ENCODE measurements around the gene UFSP2.
"Not testable (repeated sequence)": the region's sequence is repeated elsewhere in the genome, so short reads cannot be mapped to it uniquely, and the experiment has no call there.

Gene UFSP2

DNA sequence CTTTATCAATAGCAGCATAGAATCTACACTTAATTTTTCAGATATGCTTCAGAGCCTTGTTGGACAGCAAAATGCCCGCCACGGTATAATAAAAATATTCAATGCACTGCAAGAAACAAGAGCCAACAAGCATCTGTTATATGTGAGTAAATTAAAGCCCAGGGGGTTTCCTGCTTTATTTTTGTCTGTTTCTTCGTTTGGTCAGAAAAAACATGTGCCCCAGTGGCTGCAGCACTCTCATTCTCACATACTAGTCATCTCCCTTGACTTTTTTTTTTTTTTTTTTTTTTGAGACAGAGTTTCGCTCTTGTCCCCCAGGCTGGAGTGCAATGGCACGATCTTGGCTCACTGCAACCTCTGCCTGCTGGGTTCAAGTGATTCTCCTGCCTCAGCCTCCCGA is 63.2 kb downstream of the UFSP2 start:
- not testable (repeated sequence) for H2BK15ac ChIP-seq (replicated peaks; ENCODE audit: low read depth); H3K18ac ChIP-seq (ENCODE audit: low read length); H3K4me2 ChIP-seq (ENCODE audit: low read length); H4K8ac ChIP-seq (ENCODE audit: low read depth, low read length); H3K36me3 ChIP-seq (ENCODE audit: control insufficient read depth, insufficient read depth, low read length); H3K79me1 ChIP-seq (ENCODE audit: low read length); H3K56ac ChIP-seq (ENCODE audit: low read length); H2AK5ac ChIP-seq (ENCODE audit: low read length); H2BK5ac ChIP-seq (ENCODE audit: low read length); DNase-seq; H3K4ac ChIP-seq (ENCODE audit: low read depth, low read length); H3K27ac ChIP-seq (ENCODE audit: low read depth, low read length); H3K4me1 ChIP-seq (ENCODE audit: control insufficient read depth, low read depth, low read length); H3K4me3 ChIP-seq (ENCODE audit: low read length); H4K5ac ChIP-seq (ENCODE audit: low read length); H3K23ac ChIP-seq (ENCODE audit: low read length); H2BK120ac ChIP-seq (ENCODE audit: low read depth, low read length); H3K79me2 ChIP-seq (ENCODE audit: control insufficient read depth, insufficient read depth, low read length); H3K9ac ChIP-seq (ENCODE audit: low read length); H3K27me3 ChIP-seq (ENCODE audit: insufficient read depth, low read length, poor library complexity)
- no CpG with 5 or more reads among the region's 6 CpGs for WGBS (ENCODE audit: extremely low coverage, insufficient coverage, low lambda C conversion rate)

DNA sequence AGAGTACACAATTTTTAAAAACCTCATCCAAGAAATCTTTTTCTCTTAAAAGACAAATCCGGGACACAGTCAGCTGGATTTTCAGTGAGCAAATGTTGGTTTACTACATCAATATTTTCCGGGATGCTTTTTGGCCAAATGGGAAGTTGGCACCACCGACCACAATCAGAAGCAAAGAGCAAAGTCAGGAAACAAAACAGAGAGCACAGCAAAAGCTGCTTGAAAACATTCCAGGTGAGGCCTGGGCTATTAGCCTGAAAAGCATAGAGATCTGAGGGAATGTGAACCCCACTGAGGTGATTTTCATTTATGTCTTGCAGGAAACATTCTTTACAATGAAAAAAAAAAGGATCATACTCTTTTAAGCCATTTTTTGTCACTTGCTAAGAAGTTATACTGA is 63.9 kb downstream of the UFSP2 start:
- H2BK5ac ChIP-seq (ENCODE audit: low read length), result no peak overlapping the region
- DNase-seq, result no peak
- no peak overlapping the region for H3K56ac ChIP-seq (ENCODE audit: low read length)
- H2BK120ac ChIP-seq (ENCODE audit: low read depth, low read length), result no peak overlapping the region
- WGBS (ENCODE audit: extremely low coverage, insufficient coverage, low lambda C conversion rate), result no CpG with 5 or more reads among the region's 3 CpGs
- H2BK15ac ChIP-seq (replicated peaks; ENCODE audit: low read depth), result no peak overlapping the region
- H3K4ac ChIP-seq (ENCODE audit: low read depth, low read length), result no peak overlapping the region
- no peak overlapping the region for H3K4me3 ChIP-seq (ENCODE audit: low read length)
- H2AK5ac ChIP-seq (ENCODE audit: low read length), result no peak overlapping the region
- no peaks in the 10 kb centered on the region for H3K27me3 ChIP-seq (ENCODE audit: insufficient read depth, low read length, poor library complexity)
- H3K79me1 ChIP-seq (ENCODE audit: low read length), result no peaks in the 10 kb centered on the region
- no peaks in the 10 kb centered on the region for H3K36me3 ChIP-seq (ENCODE audit: control insufficient read depth, insufficient read depth, low read length)
- no peak overlapping the region for H3K4me2 ChIP-seq (ENCODE audit: low read length)
- no peak overlapping the region for H3K9ac ChIP-seq (ENCODE audit: low read length)
- H3K4me1 ChIP-seq (ENCODE audit: control insufficient read depth, low read depth, low read length), result no peaks in the 10 kb centered on the region
- H3K79me2 ChIP-seq (ENCODE audit: control insufficient read depth, insufficient read depth, low read length), result no peaks in the 10 kb centered on the region
- no peak overlapping the region for H3K27ac ChIP-seq (ENCODE audit: low read depth, low read length)
- no peak overlapping the region for H3K18ac ChIP-seq (ENCODE audit: low read length)
- H3K23ac ChIP-seq (ENCODE audit: low read length), result no peak overlapping the region
- H4K8ac ChIP-seq (ENCODE audit: low read depth, low read length), result no peak overlapping the region
- H4K5ac ChIP-seq (ENCODE audit: low read length), result no peak overlapping the region

DNA sequence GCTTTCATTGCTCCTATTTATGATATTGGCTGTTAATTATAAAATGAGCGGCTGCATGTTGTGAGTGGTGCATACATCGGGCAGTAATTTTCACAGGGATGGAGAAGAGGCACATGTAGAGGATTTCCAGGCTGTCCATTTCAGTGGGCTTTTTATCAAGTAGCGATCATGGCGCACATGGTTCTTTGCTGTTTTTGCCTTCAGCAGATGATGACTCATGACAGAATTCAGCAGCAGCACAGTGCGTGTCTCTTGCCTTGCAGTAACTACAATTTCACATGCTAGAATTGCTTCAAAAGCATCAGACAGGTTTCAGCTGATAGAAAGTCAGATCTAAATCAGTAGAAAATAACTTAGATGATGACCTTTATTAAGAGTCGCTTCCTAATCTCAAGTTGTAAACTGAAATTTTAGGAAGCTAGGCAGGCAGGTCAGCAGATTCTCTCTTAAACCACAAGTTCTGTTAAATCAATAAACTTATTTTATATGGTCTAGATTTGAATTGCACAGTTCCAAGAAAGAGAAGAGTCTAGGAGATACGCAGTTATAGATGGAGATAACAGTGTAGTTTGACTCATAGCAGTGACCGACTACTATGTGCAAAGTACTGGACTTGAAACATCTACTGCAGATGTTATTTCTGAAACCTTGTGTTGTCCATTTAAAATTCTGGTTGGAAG is 65.9 kb downstream of the UFSP2 start:
- Histone ChIP-seq H3K4me2 (ENCODE audit: low read length) (no peak overlapping the region), H3K27ac (ENCODE audit: low read depth, low read length) (no peak overlapping the region), H3K18ac (ENCODE audit: low read length) (no peak overlapping the region), H4K8ac (ENCODE audit: low read depth, low read length) (no peak overlapping the region), H4K5ac (ENCODE audit: low read length) (no peak overlapping the region), H3K36me3 (ENCODE audit: control insufficient read depth, insufficient read depth, low read length) (no peaks in the 10 kb centered on the region), H3K4me3 (ENCODE audit: low read length) (no peak overlapping the region), H3K27me3 (ENCODE audit: insufficient read depth, low read length, poor library complexity) (no peaks in the 10 kb centered on the region), H2BK15ac (replicated peaks; ENCODE audit: low read depth) (no peak overlapping the region), H3K79me2 (ENCODE audit: control insufficient read depth, insufficient read depth, low read length) (no peaks in the 10 kb centered on the region), H3K4me1 (ENCODE audit: control insufficient read depth, low read depth, low read length) (no peaks in the 10 kb centered on the region), H2BK120ac (ENCODE audit: low read depth, low read length) (no peak overlapping the region), H2AK5ac (ENCODE audit: low read length) (no peak overlapping the region), H3K79me1 (ENCODE audit: low read length) (no peaks in the 10 kb centered on the region), H2BK5ac (ENCODE audit: low read length) (no peak overlapping the region), H3K4ac (ENCODE audit: low read depth, low read length) (no peak overlapping the region), H3K56ac (ENCODE audit: low read length) (no peak overlapping the region), H3K23ac (ENCODE audit: low read length) (no peak overlapping the region), H3K9ac (ENCODE audit: low read length) (no peak overlapping the region)
- DNase-seq, result no peak
- no CpG with 5 or more reads among the region's 8 CpGs for WGBS (ENCODE audit: extremely low coverage, insufficient coverage, low lambda C conversion rate)

DNA sequence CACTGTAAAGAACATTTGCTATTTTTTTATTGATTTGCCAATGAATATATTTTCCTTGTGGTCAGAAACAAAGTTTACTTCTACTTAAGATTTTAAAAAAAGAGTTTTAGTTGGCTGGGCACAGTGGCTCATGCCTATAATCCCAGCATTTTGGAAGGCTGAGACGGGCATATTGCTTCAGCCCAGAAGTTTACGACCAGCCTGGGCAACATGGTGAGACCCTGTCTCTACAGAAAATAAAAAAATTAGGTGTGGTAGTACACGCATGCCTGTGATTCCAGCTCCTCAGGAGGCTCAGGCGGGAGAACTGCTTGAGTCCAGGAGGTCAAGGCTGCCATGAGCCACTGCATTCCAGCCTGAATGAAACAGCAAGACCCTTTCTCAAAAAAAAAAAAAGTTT is 66.8 kb downstream of the UFSP2 start:
- Histone ChIP-seq H3K4me1 (ENCODE audit: control insufficient read depth, low read depth, low read length) (no peaks in the 10 kb centered on the region), H3K27ac (ENCODE audit: low read depth, low read length) (no peak overlapping the region)

DNA sequence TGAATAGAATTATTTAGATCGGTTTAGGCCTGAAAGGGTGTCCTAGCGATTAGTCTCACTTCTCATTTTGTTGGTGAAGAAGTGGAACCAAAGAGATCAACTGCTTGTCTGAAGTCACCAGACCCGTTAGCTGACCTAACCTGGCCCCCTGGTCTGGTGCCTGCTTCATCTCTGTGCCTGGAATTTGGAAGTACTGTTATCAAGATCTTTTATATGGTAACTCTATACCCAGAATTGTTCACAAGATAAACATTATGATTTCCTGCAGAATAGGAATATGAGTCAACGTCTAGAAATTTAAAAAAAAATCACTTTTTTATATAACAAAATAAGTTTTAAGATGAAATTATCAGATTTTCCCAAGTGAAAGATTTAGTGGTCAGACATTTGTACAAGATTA is 67.2 kb downstream of the UFSP2 start:
- Histone ChIP-seq H3K56ac (ENCODE audit: low read length) (no peak overlapping the region), H3K4ac (ENCODE audit: low read depth, low read length) (no peak overlapping the region), H3K79me1 (ENCODE audit: low read length) (no peaks in the 10 kb centered on the region), H3K4me1 (ENCODE audit: control insufficient read depth, low read depth, low read length) (no peaks in the 10 kb centered on the region), H2BK15ac (replicated peaks; ENCODE audit: low read depth) (no peak overlapping the region), H3K27ac (ENCODE audit: low read depth, low read length) (no peak overlapping the region), H3K4me3 (ENCODE audit: low read length) (no peak overlapping the region), H4K5ac (ENCODE audit: low read length) (no peak overlapping the region), H3K27me3 (ENCODE audit: insufficient read depth, low read length, poor library complexity) (no peaks in the 10 kb centered on the region), H2BK120ac (ENCODE audit: low read depth, low read length) (no peak overlapping the region), H3K18ac (ENCODE audit: low read length) (no peak overlapping the region), H3K79me2 (ENCODE audit: control insufficient read depth, insufficient read depth, low read length) (no peaks in the 10 kb centered on the region), H3K23ac (ENCODE audit: low read length) (no peak overlapping the region), H3K36me3 (ENCODE audit: control insufficient read depth, insufficient read depth, low read length) (peaks cover 2% of the 10 kb centered on the region), H3K9ac (ENCODE audit: low read length) (no peak overlapping the region), H3K4me2 (ENCODE audit: low read length) (no peak overlapping the region), H4K8ac (ENCODE audit: low read depth, low read length) (no peak overlapping the region), H2AK5ac (ENCODE audit: low read length) (no peak overlapping the region), H2BK5ac (ENCODE audit: low read length) (no peak overlapping the region)
- no CpG with 5 or more reads among the region's 4 CpGs for WGBS (ENCODE audit: extremely low coverage, insufficient coverage, low lambda C conversion rate)
- no peak for DNase-seq

More for the DNA sequence above, 66.8 kb downstream of the UFSP2 start:
- no peak overlapping the region for H3K4ac ChIP-seq (ENCODE audit: low read depth, low read length)
- H3K18ac ChIP-seq (ENCODE audit: low read length), result no peak overlapping the region
- WGBS (ENCODE audit: extremely low coverage, insufficient coverage, low lambda C conversion rate), result no CpG with 5 or more reads among the region's 4 CpGs
- H3K4me3 ChIP-seq (ENCODE audit: low read length), result no peak overlapping the region
- no peaks in the 10 kb centered on the region for H3K27me3 ChIP-seq (ENCODE audit: insufficient read depth, low read length, poor library complexity)
- H3K9ac ChIP-seq (ENCODE audit: low read length), result no peak overlapping the region
- no peaks in the 10 kb centered on the region for H3K79me1 ChIP-seq (ENCODE audit: low read length)
- no peak overlapping the region for H3K56ac ChIP-seq (ENCODE audit: low read length)
- H3K36me3 ChIP-seq (ENCODE audit: control insufficient read depth, insufficient read depth, low read length), result peaks cover 2% of the 10 kb centered on the region
- H3K23ac ChIP-seq (ENCODE audit: low read length), result no peak overlapping the region
- no peaks in the 10 kb centered on the region for H3K79me2 ChIP-seq (ENCODE audit: control insufficient read depth, insufficient read depth, low read length)
- no peak overlapping the region for H4K8ac ChIP-seq (ENCODE audit: low read depth, low read length)
- H2BK120ac ChIP-seq (ENCODE audit: low read depth, low read length), result no peak overlapping the region
- peak; percentile 27 for DNase-seq
- no peak overlapping the region for H2BK15ac ChIP-seq (replicated peaks; ENCODE audit: low read depth)
- no peak overlapping the region for H3K4me2 ChIP-seq (ENCODE audit: low read length)
- H2BK5ac ChIP-seq (ENCODE audit: low read length), result no peak overlapping the region
- no peak overlapping the region for H2AK5ac ChIP-seq (ENCODE audit: low read length)
- no peak overlapping the region for H4K5ac ChIP-seq (ENCODE audit: low read length)

All from mesendoderm (in vitro differentiated cells).